Thoracic aorta (tissue), 2 donors: Measurements from ENCODE around the gene TOP1. TPM values are rescaled to one million over a fixed set of nuclear protein-coding genes. Genes with fewer than 3 reads are reported as not detected.

Experiments
- ATAC-seq: fragments of 150-250 bp; one replicate; pipeline ENCODE4 v1.8.0; 2017; ENCODE audit warnings: low read depth; ENCODE audit not compliant: insufficient number of reproducible peaks, low FRiP score
- DNase-seq: peaks from one replicate; pipeline ENCODE4 v3.0.0-alpha.2; 2020; ENCODE audit warnings: low spot score
- H3K27ac ChIP-seq, 2 donors: fragments of 200-600 bp; sonication (generic); 1 replicate in 1 of 2; 2 replicates in 1 of 2; pipeline ENCODE4 v1.5.1; 2016; ENCODE audit warnings: mild to moderate bottlenecking in 2 of 2, moderate library complexity in 2 of 2
- H3K27me3 ChIP-seq: fragments of 200-600 bp; sonication (generic); replicated peaks from 2 replicates; pipeline ENCODE4 v1.6.0; 2016; ENCODE audit warnings: mild to moderate bottlenecking; ENCODE audit not compliant: insufficient read depth
- H3K36me3 ChIP-seq: fragments of 200-600 bp; sonication (generic); one replicate; pipeline ENCODE4 v1.5.1; 2016
- H3K4me1 ChIP-seq, 2 donors: fragments of 200-600 bp; sonication (generic); 1 replicate in 1 of 2; 2 replicates in 1 of 2; pipeline versions ENCODE4 v1.5.1 to v1.6.0; 2016; ENCODE audit warnings: low read depth in 2 of 2, mild to moderate bottlenecking in 1 of 2; ENCODE audit not compliant: control insufficient read depth in 1 of 2
- H3K4me3 ChIP-seq: fragments of 200-600 bp; sonication (generic); 2 replicates; pipeline ENCODE4 v1.5.1; 2016; ENCODE audit warnings: mild to moderate bottlenecking
- H3K9me3 ChIP-seq: fragments of 200-600 bp; sonication (generic); 2 replicates; pipeline ENCODE4 v1.5.1; 2016
- CTCF ChIP-seq: fragments of 200-600 bp; sonication (generic); IDR thresholded peaks from one replicate; pipeline ENCODE4 v1.5.1; 2019; ENCODE audit warnings: antibody characterized with exemption
- total RNA-seq, 2 donors: library from RNA; depleted of rRNA; stranded (reverse); fragments of >200 nt; gene quantifications; one replicate each; pipeline versions ENCODE4 v1.1.0 to v1.2.3, GENCODE V29; 2016

The TOP1 gene
- total RNA-seq, 2 donors from 2014 or later = 17.3 to 35.4 TPM

GRCh38 chr20:41167481-41168253 lies 139.0 kb downstream of the TOP1 start:
- no peak for TF ChIP-seq CTCF
- H3K4me3 ChIP-seq = no peak overlapping the region
- H3K36me3 ChIP-seq = peaks cover 69% of the 10 kb centered on the region
- H3K4me1 ChIP-seq = peaks cover 0 to 8% of the 10 kb centered on the region in 2 donors
- DNase-seq (no peak), ATAC-seq (no peak)
- no peaks in the 10 kb centered on the region for H3K9me3 ChIP-seq
- H3K27ac ChIP-seq = no peak overlapping the region
- no peaks in the 10 kb centered on the region for H3K27me3 ChIP-seq

- H3K27me3 ChIP-seq = no peaks in the 10 kb centered on the region
- ATAC-seq = no peak
- TF ChIP-seq CTCF = no peak
- peaks cover 0 to 17% of the 10 kb centered on the region in 2 donors for H3K4me1 ChIP-seq
- H3K36me3 ChIP-seq = peaks cover 60% of the 10 kb centered on the region
- no peak overlapping the region for H3K27ac ChIP-seq
- no peak for DNase-seq
- no peaks in the 10 kb centered on the region for H3K9me3 ChIP-seq
- no peak overlapping the region for H3K4me3 ChIP-seq
Observed at GRCh38 chr20:41168281-41169161, 139.9 kb downstream of the TOP1 start.

GRCh38 chr20:41169162-41169690 lies 140.6 kb downstream of the TOP1 start:
- no peak for ATAC-seq
- TF ChIP-seq CTCF = no peak
- DNase-seq = no peak
- Histone ChIP-seq H3K27me3 (no peaks in the 10 kb centered on the region), H3K9me3 (no peaks in the 10 kb centered on the region), H3K4me1 (peaks cover under 1 to 24% of the 10 kb centered on the region in 2 donors), H3K4me3 (no peak overlapping the region), H3K27ac (no peak overlapping the region), H3K36me3 (peaks cover 53% of the 10 kb centered on the region)

- no peak for TF ChIP-seq CTCF
- no peaks in the 10 kb centered on the region for H3K27me3 ChIP-seq
- H3K27ac ChIP-seq = no peak overlapping the region
- no peaks in the 10 kb centered on the region for H3K9me3 ChIP-seq
- peaks cover 7 to 31% of the 10 kb centered on the region in 2 donors for H3K4me1 ChIP-seq
- no peak overlapping the region for H3K4me3 ChIP-seq
- ATAC-seq (no peak), DNase-seq (no peak)
- peaks cover 47% of the 10 kb centered on the region for H3K36me3 ChIP-seq
Observed at GRCh38 chr20:41169791-41170351, 141.2 kb downstream of the TOP1 start.
